HG03442 (cell line): ENCODE results near the gene ERGIC2.
"Not testable (repeated sequence)": the region's sequence is repeated elsewhere in the genome, so short reads cannot be mapped to it uniquely, and the experiment has no call there.

Experiments used
- ATAC-seq: cut with Tn5 transposase; IDR thresholded peaks from one replicate; pipeline ENCODE4 v1.9.1; 2021; ENCODE audit warnings: mild to moderate bottlenecking, moderate library complexity; ENCODE audit not compliant: unreplicated experiment

The ERGIC2 gene

DNA sequence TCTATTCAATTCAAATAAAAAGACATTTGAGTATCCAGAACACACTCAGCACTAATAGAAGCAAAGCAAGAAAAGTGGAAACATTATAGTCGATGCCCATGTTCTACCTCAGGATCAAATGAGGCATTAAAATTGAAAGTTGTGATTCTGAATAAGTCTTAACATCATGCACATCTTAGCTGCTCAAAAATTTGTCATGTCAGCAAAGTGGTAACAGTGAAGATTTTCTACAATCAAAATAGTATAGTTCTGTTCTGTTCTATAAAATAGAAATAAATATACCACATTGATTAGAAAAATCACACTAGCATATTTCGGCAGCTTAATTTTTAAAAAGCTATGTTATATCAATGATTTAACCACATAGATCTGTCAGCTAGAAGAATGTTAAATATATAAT is 74.7 kb downstream of the ERGIC2 start:
- no peak for ATAC-seq

DNA sequence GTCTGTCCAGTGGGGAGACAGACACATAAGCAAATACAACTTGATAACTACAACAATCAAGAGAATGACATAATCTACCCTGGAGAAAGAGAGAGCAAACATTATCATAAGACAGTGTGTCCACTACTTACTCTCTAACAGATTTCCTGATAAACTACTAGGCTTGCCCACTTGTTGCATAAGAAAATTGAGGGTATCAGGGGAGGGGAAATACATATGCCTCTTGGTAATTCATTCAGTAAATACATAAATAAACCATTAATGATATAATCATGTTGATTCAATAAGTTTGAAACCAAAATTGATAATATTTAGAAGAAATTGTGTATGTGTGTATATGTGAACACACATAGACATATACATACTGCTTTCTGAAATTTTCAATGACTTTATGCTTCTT is 76.6 kb downstream of the ERGIC2 start:
- ATAC-seq, result no peak

DNA sequence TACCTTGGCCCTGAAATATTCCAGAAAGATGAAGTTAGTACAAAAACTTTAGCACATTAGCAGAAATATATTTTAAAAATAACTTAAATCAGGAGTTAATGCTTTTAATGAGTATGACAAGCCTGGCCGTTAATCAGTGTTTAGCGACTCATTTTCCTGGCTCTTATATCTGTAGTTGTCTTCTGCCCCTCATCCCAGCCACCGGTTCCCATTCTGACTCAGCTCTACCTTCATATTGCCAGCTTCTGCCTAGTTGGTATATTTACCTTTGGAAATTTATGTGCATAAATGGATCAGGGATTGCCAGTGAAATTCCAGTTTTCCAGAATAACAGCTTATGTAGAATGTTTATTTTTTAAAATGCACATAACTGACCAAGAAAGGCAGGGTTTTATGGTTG is 79.9 kb downstream of the ERGIC2 start:
- ATAC-seq, result no peak

DNA sequence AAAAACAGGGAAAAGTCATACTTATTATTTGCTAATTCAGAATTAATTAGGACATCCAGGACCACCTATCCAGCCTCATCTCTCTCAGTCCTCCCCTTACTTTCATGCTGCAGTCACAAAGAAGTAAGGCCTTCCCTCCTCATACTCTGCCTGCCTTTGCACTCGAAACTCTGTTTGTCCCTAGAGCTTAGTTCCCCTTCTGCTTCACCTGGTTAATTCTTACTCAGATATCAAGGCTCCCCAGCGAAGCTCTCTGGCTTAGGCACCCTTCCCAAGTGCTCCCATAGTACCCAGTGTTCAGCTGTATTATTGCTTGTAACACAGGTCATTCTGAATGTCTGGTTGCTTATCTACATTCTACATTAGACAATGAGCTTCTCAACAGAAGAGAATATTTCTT is 81.3 kb downstream of the ERGIC2 start:
- ATAC-seq, result no peak

DNA sequence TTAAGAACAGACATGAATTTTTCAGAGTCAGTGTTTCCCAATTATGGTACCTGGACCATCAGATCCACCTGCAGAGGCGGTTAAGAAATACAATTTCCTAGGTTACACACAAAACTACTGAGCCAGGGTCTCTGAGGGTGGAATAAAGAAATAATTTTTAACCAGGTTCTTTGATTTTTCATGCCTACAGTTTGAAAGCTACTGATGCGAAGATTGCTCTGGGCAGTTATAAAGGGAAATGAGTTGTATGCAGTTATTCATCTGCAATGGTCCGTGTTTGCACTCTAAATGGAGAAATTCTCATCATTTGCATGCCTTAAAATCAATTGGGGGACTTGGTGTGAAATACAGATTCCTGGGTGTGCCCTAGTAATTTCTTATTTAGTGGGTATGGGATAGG is 89.7 kb downstream of the ERGIC2 start:
- ATAC-seq, result no peak

DNA sequence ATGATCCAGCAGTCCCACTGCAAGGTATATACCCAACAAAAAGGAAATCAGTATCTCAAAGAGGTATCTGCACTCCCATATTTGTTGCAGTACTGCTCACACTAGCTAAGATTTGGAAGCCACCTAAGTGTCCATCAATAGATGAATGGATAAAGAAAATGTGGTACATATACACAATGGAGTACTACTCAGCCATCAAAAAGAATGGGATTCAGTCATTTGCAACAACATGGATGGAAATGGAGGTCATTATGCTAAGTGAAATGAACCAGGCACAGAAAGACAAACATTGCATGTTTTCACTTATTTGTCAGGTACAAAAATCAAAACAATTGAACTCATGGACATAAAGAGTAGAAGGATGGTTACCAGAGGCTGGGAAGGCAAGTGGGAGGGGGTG is 90.5 kb downstream of the ERGIC2 start:
- ATAC-seq, result not testable (repeated sequence)

DNA sequence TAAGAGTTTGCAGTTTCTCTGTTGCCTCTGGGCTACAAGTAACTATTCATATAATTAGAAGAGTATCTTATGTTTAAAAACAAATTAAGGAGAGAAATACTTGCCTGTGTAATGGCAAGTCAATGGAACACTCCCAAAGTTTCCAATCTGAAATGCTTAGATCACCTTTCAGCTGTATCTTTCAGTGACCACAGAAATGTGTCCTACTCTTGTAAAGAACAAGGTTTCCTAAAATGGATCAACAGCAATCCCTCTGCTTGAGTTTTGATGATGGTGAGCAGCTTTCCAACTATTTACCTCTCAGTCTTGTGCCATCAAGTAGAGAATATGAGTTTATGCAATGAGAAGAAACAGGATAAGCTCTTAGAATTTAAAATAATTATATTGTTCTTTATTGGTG is 92.9 kb downstream of the ERGIC2 start:
- ATAC-seq, result no peak

DNA sequence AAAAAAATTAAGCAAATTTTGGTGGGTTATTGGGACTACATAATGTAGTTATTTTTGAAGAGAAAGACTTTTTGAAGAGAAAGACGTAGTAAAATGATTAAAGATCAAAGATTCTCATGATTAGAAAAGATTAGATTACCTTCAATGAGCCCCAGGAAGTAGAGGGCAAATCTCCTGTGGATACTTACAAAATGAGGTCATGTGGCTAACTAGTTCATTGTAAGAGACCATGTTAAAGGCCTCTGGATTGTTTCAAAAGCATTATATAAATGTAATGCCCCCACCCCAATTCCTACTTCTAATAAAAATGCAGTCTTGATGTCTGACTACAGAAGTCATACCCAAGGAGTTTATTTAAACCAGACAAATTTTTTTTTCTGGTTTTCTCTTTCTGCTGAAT is 93.3 kb downstream of the ERGIC2 start:
- ATAC-seq, result no peak
